Muscle of back (tissue), 11 donors: ENCODE results near the gene SLC7A5. TPM values are rescaled to one million over a fixed set of nuclear protein-coding genes. Genes with fewer than 3 reads are reported as not detected.
"Not testable (repeated sequence)": the region's sequence is repeated elsewhere in the genome, so short reads cannot be mapped to it uniquely, and the experiment has no call there.

Source experiments
- DNase-seq, 3 donors: peaks; one replicate each; pipeline versions ENCODE4 v3.0.0 to v3.0.0-alpha.2; 2013
- polyA plus RNA-seq, 10 donors: library from polyadenylated mRNA; unstranded; fragments of 120-200 nt; gene quantifications; one replicate each; pipeline ENCODE4 v1.2.1, GENCODE V29; 2013; ENCODE audit not compliant: insufficient read length in 10 of 10

Gene SLC7A5
- polyA plus RNA-seq, 10 donors = 7.6 to 11.2 (median 9.2) TPM

DNA sequence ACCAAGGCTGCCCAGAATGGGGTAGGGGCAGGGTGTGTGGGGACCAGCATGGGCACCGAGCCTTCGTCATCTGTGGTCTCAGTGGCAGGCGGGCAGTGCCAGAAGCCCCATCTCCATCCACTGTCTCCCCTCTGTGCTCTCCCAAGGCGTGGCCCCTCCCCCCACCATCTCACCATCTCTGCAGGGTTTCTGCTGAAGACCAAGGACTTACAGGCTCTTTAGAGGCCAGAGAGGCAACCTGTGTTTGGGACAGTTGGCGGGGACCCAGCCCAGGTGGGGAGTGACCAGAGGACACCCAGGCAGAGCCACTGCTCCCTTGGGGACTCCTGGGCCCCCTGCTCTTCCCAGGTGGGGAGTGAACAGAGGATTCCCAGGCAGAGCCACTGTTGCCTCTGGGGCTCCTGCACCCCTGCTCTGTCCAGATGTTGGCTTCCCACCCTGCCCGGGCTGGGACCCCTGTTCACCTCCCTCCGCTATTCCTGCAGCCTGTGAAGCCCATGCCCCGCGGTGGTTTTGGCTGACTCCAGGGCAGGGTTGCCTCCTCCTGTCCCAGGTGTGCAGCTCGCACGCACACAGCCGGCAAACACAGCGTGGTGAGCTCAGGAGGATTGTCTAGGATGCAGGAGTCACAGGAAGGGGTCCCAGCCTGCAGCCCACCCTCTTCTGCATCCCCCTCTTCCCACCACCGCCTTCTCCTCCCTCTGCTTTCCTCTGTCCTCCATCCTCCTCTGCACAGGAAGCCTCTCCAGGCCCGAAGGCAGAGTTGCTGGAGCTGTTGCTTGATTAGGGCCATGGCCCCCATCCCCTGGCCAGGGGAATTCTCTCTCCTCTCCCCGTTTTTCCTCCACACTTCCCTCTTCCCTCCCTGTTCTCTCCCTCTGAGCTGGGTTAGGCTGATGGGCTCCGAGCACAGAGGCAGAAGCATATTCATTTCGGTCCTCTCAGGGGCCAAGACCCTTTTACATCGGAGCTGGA, 45.0 kb downstream of the SLC7A5 start:
- no peak for DNase-seq

- no peak for DNase-seq
Measured at GRCh38 chr16:87823181-87823929, 46.0 kb downstream of the SLC7A5 start.

GRCh38 chr16:87822108-87822970, 47.0 kb downstream of the SLC7A5 start:
- peak; percentile 30 to 68 (median 52) for DNase-seq

- peak in 1 of 3 donors; percentile 57 for DNase-seq
Measured at GRCh38 chr16:87821376-87822107, 47.8 kb downstream of the SLC7A5 start.

GRCh38 chr16:87819983-87820382, 49.3 kb downstream of the SLC7A5 start:
- DNase-seq = no peak

DNA sequence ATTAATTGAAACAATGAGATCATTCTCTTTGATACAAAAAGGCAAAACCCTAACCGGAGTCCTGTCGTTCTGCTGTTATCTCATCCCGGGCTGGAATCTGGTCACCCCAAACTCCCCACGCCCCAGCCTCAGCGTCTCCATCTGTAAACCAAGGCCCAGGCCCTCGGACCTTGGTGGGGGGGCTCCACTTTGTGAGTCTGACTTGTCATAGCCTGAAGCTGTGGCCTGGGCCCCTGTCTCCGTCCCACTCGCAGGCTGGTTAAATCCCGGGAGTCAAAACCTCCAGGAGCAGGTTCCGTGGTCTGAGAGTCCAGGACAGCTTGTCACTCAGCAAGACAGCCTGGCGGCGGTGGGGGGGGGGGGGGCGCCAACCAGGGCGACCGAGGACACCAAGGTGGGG, 50.0 kb downstream of the SLC7A5 start:
- DNase-seq = no peak

- DNase-seq = no peak
Measured at GRCh38 chr16:87818533-87819161, 50.7 kb downstream of the SLC7A5 start.

- DNase-seq = no peak
Measured at GRCh38 chr16:87817910-87818309, 51.4 kb downstream of the SLC7A5 start.

DNA sequence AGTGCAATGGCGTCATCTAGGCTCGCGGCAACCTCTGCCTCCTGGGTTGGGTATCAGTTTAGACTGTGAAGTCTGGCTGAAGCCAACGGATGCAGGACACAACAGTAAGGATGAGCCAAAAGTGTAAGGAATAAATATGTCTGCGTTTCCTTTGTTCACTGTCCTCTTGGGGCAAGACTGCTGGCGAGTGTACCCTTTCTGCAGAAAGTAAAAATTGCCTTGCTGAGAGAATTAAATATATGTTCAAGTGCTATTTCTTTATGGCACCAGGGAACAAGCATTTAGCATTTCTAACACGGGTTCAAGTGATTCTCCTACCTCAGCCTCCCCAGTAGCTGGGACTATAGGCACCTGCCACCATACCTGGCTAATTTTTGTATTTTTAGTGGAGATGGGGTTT, 51.9 kb downstream of the SLC7A5 start:
- not testable (repeated sequence) for DNase-seq

DNA sequence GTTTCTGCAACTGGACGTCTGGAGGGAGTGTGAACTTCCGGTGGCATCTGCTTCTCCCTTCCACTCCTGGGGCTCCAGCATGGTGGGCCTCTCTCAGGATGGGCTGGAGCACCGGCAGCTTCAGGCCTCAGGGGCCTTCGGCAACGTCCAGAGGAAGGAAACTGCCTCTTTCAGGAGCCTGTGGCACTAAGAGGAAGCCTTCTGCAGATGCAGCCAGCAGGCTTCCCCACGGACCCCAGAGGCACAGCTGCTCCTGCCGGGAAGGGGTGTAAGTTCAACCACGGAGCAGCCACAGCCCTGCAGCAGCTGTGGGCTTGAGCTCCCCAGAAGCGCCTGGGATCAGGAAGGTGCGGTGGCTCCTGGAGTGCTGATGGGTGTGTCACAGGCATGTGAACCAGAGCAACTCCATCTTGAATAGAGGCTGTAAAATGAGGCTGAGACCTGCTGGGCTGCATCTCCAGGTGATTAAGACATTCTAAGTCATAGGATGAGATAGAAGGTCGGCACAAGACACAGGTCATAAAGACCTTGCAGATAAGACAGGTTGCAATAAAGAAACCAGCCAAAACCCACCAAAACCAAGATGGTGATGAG, 52.7 kb downstream of the SLC7A5 start:
- no peak for DNase-seq

GRCh38 chr16:87815567-87815966, 53.7 kb downstream of the SLC7A5 start:
- no peak for DNase-seq

DNA sequence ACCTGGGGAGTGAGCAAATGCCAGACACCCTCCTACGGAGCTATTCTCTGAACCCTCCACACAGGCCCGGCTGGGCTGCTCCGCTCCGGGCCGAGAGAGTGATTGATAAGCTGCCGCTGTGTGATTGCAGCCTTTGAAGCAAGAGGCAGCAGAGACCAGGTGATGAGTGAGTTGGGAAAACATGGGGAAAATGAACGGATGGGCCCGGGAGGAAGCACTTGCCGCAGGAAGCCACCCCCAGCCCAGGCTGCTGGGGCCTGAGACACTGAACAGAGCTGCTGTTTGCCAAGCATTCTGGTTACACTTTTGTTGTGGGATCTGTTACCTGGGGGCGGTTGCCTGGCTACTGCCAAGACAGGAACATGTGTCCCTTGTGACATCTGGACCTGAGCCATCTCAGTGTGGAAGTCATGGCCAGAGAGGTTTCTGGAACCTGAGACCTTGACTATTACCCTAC, 57.1 kb downstream of the SLC7A5 start:
- no peak for DNase-seq

DNA sequence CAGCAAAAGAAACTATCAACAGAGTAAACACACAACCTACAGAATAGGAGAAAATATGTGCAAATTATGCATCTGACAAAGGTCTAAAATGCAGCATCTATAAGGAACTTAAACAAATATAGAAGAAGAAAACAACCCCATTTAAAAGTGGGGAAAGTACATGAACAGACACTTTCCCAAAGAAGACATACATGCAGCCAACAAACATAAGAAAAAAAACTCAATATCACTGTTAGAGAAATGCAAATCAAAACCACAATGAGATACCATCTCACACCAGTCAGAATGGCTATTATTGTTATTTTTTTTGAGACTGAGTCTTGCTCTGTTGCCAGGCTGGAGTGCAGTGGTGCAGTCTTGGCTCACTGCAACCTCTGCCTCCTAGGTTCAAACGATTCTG, 57.9 kb downstream of the SLC7A5 start:
- not testable (repeated sequence) for DNase-seq

DNA sequence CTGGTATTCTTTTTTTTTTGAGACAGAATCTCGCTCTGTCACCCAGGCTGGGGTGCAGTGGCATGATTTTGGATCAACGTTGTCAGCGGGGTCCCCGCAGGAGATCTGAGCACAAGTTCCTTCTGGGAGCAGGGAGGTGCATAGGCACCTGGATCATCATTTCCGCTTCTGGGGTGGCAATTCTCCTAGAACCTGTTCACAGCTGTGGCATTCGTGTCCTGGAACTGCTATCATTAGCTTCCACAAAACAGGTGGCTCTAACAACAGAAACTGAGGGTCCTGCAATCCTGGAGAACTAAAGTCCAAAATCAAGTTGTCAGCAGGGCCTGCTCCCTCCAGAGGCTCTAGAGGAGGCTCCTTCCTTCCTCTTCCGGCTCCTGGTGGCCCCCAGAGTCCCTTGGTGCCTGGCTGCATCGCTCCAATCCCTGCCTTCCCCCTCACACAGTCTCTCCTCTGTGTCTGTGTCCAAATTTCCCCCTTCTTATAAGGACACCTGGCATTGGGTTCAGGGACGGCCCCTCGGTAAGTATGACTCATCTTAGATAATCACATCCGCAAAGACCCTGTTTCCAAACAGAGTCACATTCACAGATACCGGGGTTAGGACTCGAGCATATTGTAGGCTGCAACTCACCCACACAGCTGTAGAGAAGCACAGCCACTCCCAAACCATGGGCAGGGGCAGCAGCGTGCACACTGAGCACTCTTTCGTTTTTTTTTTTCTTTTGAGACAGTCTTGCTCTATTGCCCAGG, 60.0 kb downstream of the SLC7A5 start:
- no peak for DNase-seq

- DNase-seq = no peak
Measured at GRCh38 chr16:87808108-87808507, 61.2 kb downstream of the SLC7A5 start.

DNA sequence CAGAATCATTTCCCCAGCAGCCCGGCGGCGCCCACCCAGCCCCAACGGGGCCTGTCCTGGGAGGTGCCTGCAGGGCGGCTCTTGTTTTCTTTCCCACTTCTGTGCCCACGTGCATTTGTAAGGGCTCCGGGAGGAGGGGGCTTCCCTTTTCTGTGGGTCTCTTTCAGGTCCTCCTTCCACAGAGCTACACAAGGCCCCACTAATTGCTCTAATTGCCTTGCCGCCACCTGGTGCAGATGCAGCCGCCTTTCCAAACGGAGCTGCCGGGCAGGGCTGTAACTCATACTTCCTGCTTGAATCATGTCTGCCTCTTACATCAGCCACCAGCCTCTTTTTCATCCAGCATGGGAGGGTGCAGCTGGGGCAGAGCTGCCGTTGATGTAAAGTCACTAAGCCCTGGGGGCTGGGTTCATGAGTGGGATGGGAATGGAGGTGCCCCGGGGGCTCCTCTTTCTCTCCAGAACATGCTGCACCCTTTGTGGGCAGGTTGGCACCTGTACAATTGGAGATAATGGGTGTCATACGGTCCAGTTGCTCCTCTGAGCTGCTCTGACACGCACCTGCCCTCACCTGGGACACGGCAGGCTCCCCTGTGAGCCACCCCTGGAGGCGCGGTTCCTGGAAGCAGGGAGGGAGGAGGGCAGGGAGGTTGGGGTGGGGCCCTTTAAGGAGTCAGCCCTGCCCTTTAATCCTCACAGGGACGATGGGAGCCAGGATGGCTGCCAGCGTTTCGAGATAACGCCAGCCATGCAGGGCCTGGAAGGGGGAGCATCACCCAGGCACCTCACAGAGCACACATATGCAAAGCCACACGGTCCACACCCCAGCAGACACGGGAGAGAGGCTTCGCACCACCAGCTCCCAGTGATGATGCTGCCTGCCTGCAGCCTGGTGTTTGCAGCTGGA, 62.4 kb downstream of the SLC7A5 start:
- peak in 2 of 3 donors; percentile 58 to 83 for DNase-seq

DNA sequence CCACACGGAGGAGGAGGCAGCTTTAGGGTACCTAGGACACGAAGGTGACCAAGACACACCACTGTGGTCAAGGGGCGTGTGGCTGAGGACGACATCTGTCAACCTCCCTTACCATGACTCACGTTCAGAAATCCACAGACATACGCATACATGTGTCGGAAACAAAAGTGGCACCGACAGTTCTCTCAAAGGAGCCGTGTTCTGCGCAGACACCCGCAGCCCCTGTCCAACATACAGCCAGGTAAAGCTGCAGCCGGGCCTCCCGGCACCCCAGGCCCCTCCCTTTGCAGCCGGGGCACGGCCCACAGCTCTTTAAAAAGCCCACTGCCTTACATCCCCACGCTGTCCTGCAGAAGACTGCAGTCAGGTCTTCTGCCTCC, 63.1 kb downstream of the SLC7A5 start:
- DNase-seq = no peak

GRCh38 chr16:87803385-87803784, 65.9 kb downstream of the SLC7A5 start:
- no peak for DNase-seq
